ENCODE results near the gene FAM83B. TPM values are rescaled to one million over a fixed set of nuclear protein-coding genes. Genes with fewer than 3 reads are reported as not detected.

Gene FAM83B
- total RNA-seq, 1 experiment from 2014 or later = 3.9 TPM

DNA sequence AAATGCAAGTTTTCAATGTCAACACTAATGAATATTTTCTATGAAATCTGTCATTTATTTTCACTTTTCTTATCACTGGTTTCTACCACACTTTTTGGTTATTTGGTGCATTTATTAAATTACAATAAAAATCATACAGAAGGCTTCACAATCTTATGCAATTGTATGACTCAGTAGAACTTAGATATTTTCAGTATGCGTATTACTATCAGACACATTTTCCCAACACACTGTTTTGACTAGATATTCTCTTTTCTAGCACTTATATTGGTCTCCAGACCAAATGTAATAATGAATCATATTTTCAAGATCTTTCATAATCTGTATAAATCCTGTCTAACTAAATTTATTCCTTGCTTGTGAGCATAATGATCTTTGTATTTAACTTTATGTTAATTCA lies 74.1 kb downstream of the FAM83B start:
- ATAC-seq (no peak), DNase-seq (ENCODE audit: low spot score) (no peak)
- TF ChIP-seq, protein P1, sequence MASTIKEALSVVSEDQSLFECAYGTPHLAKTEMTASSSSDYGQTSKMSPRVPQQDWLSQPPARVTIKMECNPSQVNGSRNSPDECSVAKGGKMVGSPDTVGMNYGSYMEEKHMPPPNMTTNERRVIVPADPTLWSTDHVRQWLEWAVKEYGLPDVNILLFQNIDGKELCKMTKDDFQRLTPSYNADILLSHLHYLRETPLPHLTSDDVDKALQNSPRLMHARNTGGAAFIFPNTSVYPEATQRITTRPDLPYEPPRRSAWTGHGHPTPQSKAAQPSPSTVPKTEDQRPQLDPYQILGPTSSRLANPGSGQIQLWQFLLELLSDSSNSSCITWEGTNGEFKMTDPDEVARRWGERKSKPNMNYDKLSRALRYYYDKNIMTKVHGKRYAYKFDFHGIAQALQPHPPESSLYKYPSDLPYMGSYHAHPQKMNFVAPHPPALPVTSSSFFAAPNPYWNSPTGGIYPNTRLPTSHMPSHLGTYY (CRISPR knock-in tag; IDR thresholded peaks at IDR 0.05) = no peak
- no peak for TF ChIP-seq NR2C2 (CRISPR knock-in tag; IDR thresholded peaks at IDR 0.05)
- no peak for TF ChIP-seq ATF1 (CRISPR knock-in tag; IDR thresholded peaks at IDR 0.05)
- TF ChIP-seq, protein P2, sequence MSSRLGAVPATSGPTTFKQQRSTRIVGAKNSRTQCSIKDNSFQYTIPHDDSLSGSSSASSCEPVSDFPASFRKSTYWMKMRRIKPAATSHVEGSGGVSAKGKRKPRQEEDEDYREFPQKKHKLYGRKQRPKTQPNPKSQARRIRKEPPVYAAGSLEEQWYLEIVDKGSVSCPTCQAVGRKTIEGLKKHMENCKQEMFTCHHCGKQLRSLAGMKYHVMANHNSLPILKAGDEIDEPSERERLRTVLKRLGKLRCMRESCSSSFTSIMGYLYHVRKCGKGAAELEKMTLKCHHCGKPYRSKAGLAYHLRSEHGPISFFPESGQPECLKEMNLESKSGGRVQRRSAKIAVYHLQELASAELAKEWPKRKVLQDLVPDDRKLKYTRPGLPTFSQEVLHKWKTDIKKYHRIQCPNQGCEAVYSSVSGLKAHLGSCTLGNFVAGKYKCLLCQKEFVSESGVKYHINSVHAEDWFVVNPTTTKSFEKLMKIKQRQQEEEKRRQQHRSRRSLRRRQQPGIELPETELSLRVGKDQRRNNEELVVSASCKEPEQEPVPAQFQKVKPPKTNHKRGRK (CRISPR knock-in tag; IDR thresholded peaks at IDR 0.05; ENCODE audit: borderline replicate concordance) = no peak
- TF ChIP-seq TEAD1 (CRISPR knock-in tag; IDR thresholded peaks at IDR 0.05) = no peak
- TF ChIP-seq NR1H2 (CRISPR knock-in tag; IDR thresholded peaks at IDR 0.05) = no peak
- TF ChIP-seq SMAD3 (CRISPR knock-in tag; IDR thresholded peaks at IDR 0.05; ENCODE audit: borderline replicate concordance) = no peak
- no peak for TF ChIP-seq EMX1 (CRISPR knock-in tag; IDR thresholded peaks at IDR 0.05)
- TF ChIP-seq, protein P3, sequence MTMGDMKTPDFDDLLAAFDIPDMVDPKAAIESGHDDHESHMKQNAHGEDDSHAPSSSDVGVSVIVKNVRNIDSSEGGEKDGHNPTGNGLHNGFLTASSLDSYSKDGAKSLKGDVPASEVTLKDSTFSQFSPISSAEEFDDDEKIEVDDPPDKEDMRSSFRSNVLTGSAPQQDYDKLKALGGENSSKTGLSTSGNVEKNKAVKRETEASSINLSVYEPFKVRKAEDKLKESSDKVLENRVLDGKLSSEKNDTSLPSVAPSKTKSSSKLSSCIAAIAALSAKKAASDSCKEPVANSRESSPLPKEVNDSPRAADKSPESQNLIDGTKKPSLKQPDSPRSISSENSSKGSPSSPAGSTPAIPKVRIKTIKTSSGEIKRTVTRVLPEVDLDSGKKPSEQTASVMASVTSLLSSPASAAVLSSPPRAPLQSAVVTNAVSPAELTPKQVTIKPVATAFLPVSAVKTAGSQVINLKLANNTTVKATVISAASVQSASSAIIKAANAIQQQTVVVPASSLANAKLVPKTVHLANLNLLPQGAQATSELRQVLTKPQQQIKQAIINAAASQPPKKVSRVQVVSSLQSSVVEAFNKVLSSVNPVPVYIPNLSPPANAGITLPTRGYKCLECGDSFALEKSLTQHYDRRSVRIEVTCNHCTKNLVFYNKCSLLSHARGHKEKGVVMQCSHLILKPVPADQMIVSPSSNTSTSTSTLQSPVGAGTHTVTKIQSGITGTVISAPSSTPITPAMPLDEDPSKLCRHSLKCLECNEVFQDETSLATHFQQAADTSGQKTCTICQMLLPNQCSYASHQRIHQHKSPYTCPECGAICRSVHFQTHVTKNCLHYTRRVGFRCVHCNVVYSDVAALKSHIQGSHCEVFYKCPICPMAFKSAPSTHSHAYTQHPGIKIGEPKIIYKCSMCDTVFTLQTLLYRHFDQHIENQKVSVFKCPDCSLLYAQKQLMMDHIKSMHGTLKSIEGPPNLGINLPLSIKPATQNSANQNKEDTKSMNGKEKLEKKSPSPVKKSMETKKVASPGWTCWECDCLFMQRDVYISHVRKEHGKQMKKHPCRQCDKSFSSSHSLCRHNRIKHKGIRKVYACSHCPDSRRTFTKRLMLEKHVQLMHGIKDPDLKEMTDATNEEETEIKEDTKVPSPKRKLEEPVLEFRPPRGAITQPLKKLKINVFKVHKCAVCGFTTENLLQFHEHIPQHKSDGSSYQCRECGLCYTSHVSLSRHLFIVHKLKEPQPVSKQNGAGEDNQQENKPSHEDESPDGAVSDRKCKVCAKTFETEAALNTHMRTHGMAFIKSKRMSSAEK (CRISPR knock-in tag; IDR thresholded peaks at IDR 0.05; ENCODE audit: borderline replicate concordance) = no peak
- TF ChIP-seq FOXK1 (CRISPR knock-in tag; IDR thresholded peaks at IDR 0.05) = no peak
- TF ChIP-seq ZMAT4 (CRISPR knock-in tag; IDR thresholded peaks at IDR 0.05) = no peak
- TF ChIP-seq MAX (CRISPR knock-in tag; IDR thresholded peaks at IDR 0.05) = no peak
- no peak for TF ChIP-seq NFATC4 (CRISPR knock-in tag; IDR thresholded peaks at IDR 0.05)
- TF ChIP-seq, protein P4, sequence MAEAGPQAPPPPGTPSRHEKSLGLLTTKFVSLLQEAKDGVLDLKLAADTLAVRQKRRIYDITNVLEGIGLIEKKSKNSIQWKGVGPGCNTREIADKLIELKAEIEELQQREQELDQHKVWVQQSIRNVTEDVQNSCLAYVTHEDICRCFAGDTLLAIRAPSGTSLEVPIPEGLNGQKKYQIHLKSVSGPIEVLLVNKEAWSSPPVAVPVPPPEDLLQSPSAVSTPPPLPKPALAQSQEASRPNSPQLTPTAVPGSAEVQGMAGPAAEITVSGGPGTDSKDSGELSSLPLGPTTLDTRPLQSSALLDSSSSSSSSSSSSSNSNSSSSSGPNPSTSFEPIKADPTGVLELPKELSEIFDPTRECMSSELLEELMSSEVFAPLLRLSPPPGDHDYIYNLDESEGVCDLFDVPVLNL (CRISPR knock-in tag; IDR thresholded peaks at IDR 0.05; ENCODE audit: borderline replicate concordance, low read depth) = no peak
- TF ChIP-seq ZNF416 (CRISPR knock-in tag; IDR thresholded peaks at IDR 0.05) = no peak
- TF ChIP-seq NFE2L1 (CRISPR knock-in tag; IDR thresholded peaks at IDR 0.05) = no peak
- TF ChIP-seq ZNF263 (CRISPR knock-in tag; IDR thresholded peaks at IDR 0.05; ENCODE audit: low read depth) = no peak
- no peak for TF ChIP-seq CBFB (CRISPR knock-in tag; IDR thresholded peaks at IDR 0.05; ENCODE audit: low read depth)
- TF ChIP-seq SMAD4 (CRISPR knock-in tag; IDR thresholded peaks at IDR 0.05) = no peak
- Mint-ChIP-seq H3K4me3 (no peak overlapping the region), H3K27ac (no peak overlapping the region), H3K36me3 (no peaks in the 10 kb centered on the region), H3K4me1 (peaks cover 8% of the 10 kb centered on the region), H3K9me3 (no peaks in the 10 kb centered on the region), H3K27me3 (ENCODE audit: low read depth) (no peaks in the 10 kb centered on the region)
- ChIA-PET POLR2A (no interaction called here), CTCF (no interaction called here)
